A549 treated with AZD9567 at 1 μM for 4 hours (cell line): Measurements from ENCODE around the gene TLE7. TPM values are rescaled to one million over a fixed set of nuclear protein-coding genes. Genes with fewer than 3 reads are reported as not detected.

ENCODE experiments used
- total RNA-seq: library from RNA; stranded (reverse); fragments of 200-300 nt; extraction: Qiagen RNA extraction; gene quantifications from 5 replicates; pipeline ENCODE4 v1.2.3, GENCODE V29; 2022; ENCODE audit not compliant: insufficient read depth

The TLE7 gene
- not detected in 5 replicates for total RNA-seq

GRCh38 chr16:71442051-71442440, at the start of gene TLE7:
Gene TLE7 (minus strand): TSS chr16:71442054. CDS start chr16:71433324, 8,730 bp downstream.

GRCh38 chr16:71489122-71489521, 47.3 kb upstream of the TLE7 start, which contains the start of gene ZNF19:
Gene ZNF19 (minus strand): TSS chr16:71489324. CDS start chr16:71482114, 7,210 bp downstream.

GRCh38 chr16:71461686-71462648, 20.1 kb upstream of the TLE7 start, which contains the start of gene ZNF23:
Gene ZNF23 (minus strand): TSS chr16:71462247. CDS start chr16:71456796, 5,451 bp downstream.

Other genes starting within 250 kb of the TLE7 start
- 0.27 to 0.42 TPM (median 0.34 TPM) in 4 of 5 replicates, not detected in the other for gene HYDIN, start 211.3 kb downstream of the TLE7 start, total RNA-seq
- gene CMTR2, start 152.7 kb downstream of the TLE7 start, total RNA-seq: 11.4 to 14.2 TPM (median 13.6 TPM) in 5 replicates
- gene CALB2, start 83.3 kb downstream of the TLE7 start, total RNA-seq: 4.0 to 5.3 TPM (median 4.3 TPM) in 5 replicates
- gene ZNF23, start 20.2 kb upstream of the TLE7 start, total RNA-seq: 6.1 to 10.4 TPM (median 6.7 TPM) in 5 replicates
- 1.4 to 2.0 TPM (median 1.9 TPM) in 5 replicates for gene ZNF19, start 47.3 kb upstream of the TLE7 start, total RNA-seq
- 0.03 to 0.06 TPM in 2 of 5 replicates, not detected in the others for gene CHST4, start 84.4 kb upstream of the TLE7 start, total RNA-seq
- gene TAT, start 135.0 kb upstream of the TLE7 start, total RNA-seq: 0.02 to 0.48 TPM (median 0.05 TPM) in 3 of 5 replicates, not detected in the others
- 0.21 to 0.39 TPM (median 0.28 TPM) in 4 of 5 replicates, not detected in the other for gene MARVELD3, start 184.1 kb upstream of the TLE7 start, total RNA-seq